ENCODE data around the gene SRBD1.

DNA sequence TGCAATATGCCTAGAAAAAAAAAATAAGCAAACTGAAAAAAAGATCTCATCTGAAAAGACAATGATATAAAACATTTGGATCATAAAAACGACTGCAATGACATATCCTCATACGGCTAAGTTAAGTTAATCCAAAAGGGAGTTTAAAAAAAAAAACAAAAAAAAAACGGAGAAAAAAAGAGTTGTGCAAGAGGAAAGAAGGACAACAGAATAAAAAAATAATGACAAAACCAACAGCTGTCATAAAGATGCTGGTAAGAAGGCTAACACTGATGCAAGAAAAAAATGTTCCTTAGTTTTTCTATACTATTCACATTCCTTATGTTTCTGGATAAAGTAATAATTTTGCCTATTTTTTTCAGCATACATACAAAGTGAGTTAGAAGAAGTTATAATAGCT is 192.5 kb downstream of the SRBD1 start:
- TF ChIP-seq CTCF (IDR thresholded peaks at IDR 0.05) (no peak), EP300 (IDR thresholded peaks at IDR 0.05) (no peak), POLR2A (IDR thresholded peaks at IDR 0.05) (no peak)
